Measurements from ENCODE around the gene WWC1.
"Not testable (repeated sequence)": the region's sequence is repeated elsewhere in the genome, so short reads cannot be mapped to it uniquely, and the experiment has no call there.

The WWC1 gene

DNA sequence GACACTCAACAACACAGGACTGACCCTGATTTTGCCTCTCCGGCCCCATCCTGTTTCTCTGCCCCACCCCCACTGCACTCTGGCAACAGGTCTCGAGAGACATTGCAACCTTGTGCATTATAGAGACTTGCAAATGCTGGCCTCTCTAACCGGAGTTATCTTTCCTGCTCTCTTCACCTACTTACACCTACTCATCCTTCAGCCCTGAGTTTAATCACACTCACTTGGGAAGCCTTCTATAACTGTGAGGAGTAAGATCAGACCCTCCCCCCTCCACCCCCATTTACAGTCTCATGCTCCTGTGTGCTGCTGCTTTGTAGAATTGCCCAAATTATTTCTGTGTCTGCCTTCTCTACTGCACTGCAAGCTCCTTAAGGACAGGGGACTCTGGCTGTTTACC is 42.8 kb downstream of the WWC1 start:
- H3K4me3 ChIP-seq (ENCODE audit: low read length): no peak overlapping the region
- H3K27me3 ChIP-seq (ENCODE audit: control insufficient read depth, insufficient read depth, low read length): no peaks in the 10 kb centered on the region
- H3K9ac ChIP-seq (ENCODE audit: low read length): no peak overlapping the region
- H3K36me3 ChIP-seq (ENCODE audit: control insufficient read depth, insufficient read depth, low read length): no peaks in the 10 kb centered on the region
- no peak overlapping the region for H3K27ac ChIP-seq (ENCODE audit: low read depth, low read length)
- H3K4me1 ChIP-seq (ENCODE audit: control insufficient read depth, insufficient read depth, low read length): no peaks in the 10 kb centered on the region

- H3K36me3 ChIP-seq (ENCODE audit: control insufficient read depth, insufficient read depth, low read length): no peaks in the 10 kb centered on the region
- no peak overlapping the region for H3K9ac ChIP-seq (ENCODE audit: low read length)
- H3K4me1 ChIP-seq (ENCODE audit: control insufficient read depth, insufficient read depth, low read length): no peaks in the 10 kb centered on the region
- no peak overlapping the region for H3K4me3 ChIP-seq (ENCODE audit: low read length)
- H3K27me3 ChIP-seq (ENCODE audit: control insufficient read depth, insufficient read depth, low read length): no peaks in the 10 kb centered on the region
- no peak overlapping the region for H3K27ac ChIP-seq (ENCODE audit: low read depth, low read length)
Measured at GRCh38 chr5:168334695-168335094, 43.2 kb downstream of the WWC1 start.

GRCh38 chr5:168337361-168337760 is 45.9 kb downstream of the WWC1 start:
- Histone ChIP-seq H3K27ac (ENCODE audit: low read depth, low read length) (no peak overlapping the region), H3K27me3 (ENCODE audit: control insufficient read depth, insufficient read depth, low read length) (no peaks in the 10 kb centered on the region), H3K4me3 (ENCODE audit: low read length) (no peak overlapping the region), H3K36me3 (ENCODE audit: control insufficient read depth, insufficient read depth, low read length) (no peaks in the 10 kb centered on the region), H3K9ac (ENCODE audit: low read length) (no peak overlapping the region), H3K4me1 (ENCODE audit: control insufficient read depth, insufficient read depth, low read length) (no peaks in the 10 kb centered on the region)

DNA sequence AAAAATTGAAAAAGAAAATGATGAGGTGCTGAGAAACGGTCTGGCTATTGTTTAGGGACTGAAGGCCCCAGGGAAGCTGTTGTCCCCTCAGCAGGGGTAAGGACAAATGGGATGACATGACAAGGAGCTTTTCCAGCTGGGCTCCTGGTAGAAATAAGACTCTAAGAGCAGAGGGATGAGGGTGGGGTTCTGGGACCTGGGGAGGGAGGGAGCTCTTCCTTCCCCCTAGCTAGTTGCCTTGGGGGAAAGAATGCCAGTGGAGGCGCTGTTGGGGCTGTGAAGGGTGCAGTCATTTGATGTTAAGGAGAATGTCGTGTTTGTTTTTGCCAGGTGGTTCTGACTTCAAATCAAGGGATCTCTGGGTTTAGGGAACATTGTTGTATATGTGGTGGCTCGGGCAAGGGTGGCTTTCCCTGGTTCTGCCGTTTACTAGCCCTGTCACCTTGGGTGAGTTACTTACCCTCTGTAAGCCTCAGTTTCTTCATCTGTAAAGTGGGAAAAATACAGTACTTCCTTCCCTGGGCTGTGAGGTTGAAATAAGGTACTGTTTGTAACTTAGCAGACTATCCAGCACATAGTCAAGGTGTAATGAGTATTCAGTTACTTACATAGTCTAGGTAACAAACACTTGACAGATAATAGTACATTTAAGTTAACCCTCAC is 47.8 kb downstream of the WWC1 start:
- Histone ChIP-seq H3K4me1 (ENCODE audit: control insufficient read depth, insufficient read depth, low read length) (no peaks in the 10 kb centered on the region), H3K9ac (ENCODE audit: low read length) (no peak overlapping the region), H3K27ac (ENCODE audit: low read depth, low read length) (no peak overlapping the region), H3K36me3 (ENCODE audit: control insufficient read depth, insufficient read depth, low read length) (no peaks in the 10 kb centered on the region), H3K27me3 (ENCODE audit: control insufficient read depth, insufficient read depth, low read length) (no peaks in the 10 kb centered on the region), H3K4me3 (ENCODE audit: low read length) (no peak overlapping the region)

- H3K4me1 ChIP-seq (ENCODE audit: control insufficient read depth, insufficient read depth, low read length); H3K27ac ChIP-seq (ENCODE audit: low read depth, low read length); H3K4me3 ChIP-seq (ENCODE audit: low read length); H3K27me3 ChIP-seq (ENCODE audit: control insufficient read depth, insufficient read depth, low read length); H3K9ac ChIP-seq (ENCODE audit: low read length); H3K36me3 ChIP-seq (ENCODE audit: control insufficient read depth, insufficient read depth, low read length): not testable (repeated sequence)
Measured at GRCh38 chr5:168339772-168340140, 48.3 kb downstream of the WWC1 start.

DNA sequence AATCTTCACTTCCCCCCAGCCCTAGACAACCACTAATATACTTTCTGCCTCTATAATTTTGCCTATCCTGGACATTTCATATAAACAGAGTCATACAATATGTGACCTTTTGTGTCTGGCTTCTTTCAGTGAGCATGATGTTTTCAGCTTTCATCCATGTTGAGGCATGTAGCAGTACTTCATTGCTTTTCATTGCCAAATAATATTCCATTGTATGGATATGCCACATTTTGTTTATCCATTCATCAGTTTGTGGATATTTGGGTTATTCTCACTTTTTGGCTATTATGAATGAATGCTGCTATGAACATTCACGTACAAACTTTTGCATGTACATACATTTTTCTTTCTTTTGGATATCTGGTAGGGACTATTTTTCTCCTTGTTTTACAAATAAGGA is 49.0 kb downstream of the WWC1 start:
- Histone ChIP-seq H3K27me3 (ENCODE audit: control insufficient read depth, insufficient read depth, low read length) (no peaks in the 10 kb centered on the region), H3K4me1 (ENCODE audit: control insufficient read depth, insufficient read depth, low read length) (no peaks in the 10 kb centered on the region), H3K36me3 (ENCODE audit: control insufficient read depth, insufficient read depth, low read length) (no peaks in the 10 kb centered on the region), H3K4me3 (ENCODE audit: low read length) (no peak overlapping the region), H3K9ac (ENCODE audit: low read length) (no peak overlapping the region), H3K27ac (ENCODE audit: low read depth, low read length) (no peak overlapping the region)

- H3K36me3 ChIP-seq (ENCODE audit: control insufficient read depth, insufficient read depth, low read length): no peaks in the 10 kb centered on the region
- no peaks in the 10 kb centered on the region for H3K27me3 ChIP-seq (ENCODE audit: control insufficient read depth, insufficient read depth, low read length)
- H3K27ac ChIP-seq (ENCODE audit: low read depth, low read length): no peak overlapping the region
- no peak overlapping the region for H3K4me3 ChIP-seq (ENCODE audit: low read length)
- H3K9ac ChIP-seq (ENCODE audit: low read length): no peak overlapping the region
- no peaks in the 10 kb centered on the region for H3K4me1 ChIP-seq (ENCODE audit: control insufficient read depth, insufficient read depth, low read length)
Measured at GRCh38 chr5:168341178-168341577, 49.7 kb downstream of the WWC1 start.

DNA sequence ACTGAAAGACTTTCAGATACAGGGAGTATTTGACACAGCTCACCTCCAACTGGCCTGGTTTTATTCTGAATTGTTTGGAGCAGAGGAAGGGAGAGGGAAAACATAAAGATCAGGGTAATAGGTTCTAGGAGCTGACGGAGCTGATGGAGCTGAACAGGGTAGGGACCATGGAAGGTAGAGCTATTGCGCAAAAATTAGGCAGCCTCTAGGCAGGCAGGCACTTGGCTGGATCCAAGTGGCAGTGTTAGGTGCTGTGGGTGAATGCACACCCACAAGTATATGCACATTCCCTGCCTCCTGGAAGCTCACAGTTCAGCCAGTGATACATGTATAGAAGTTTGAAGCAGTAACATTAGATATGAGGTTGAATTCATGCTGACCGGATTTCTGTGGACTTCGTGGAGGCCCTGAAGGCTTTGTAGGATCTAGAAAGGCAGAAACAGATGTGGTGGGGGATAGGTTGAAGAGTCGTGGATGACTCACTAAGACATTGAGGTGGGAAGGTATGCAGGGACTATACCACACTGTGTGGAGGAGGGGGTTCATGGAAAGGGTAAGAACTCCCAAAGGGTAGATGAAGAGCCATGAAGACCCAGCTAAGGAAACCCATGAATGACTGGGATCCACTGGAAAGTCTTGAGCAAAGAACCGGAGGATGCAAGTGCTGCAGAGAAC is 50.8 kb downstream of the WWC1 start:
- H3K27me3 ChIP-seq (ENCODE audit: control insufficient read depth, insufficient read depth, low read length): no peaks in the 10 kb centered on the region
- no peaks in the 10 kb centered on the region for H3K36me3 ChIP-seq (ENCODE audit: control insufficient read depth, insufficient read depth, low read length)
- H3K4me3 ChIP-seq (ENCODE audit: low read length): no peak overlapping the region
- H3K4me1 ChIP-seq (ENCODE audit: control insufficient read depth, insufficient read depth, low read length): no peaks in the 10 kb centered on the region
- H3K27ac ChIP-seq (ENCODE audit: low read depth, low read length): no peak overlapping the region
- H3K9ac ChIP-seq (ENCODE audit: low read length): no peak overlapping the region

DNA sequence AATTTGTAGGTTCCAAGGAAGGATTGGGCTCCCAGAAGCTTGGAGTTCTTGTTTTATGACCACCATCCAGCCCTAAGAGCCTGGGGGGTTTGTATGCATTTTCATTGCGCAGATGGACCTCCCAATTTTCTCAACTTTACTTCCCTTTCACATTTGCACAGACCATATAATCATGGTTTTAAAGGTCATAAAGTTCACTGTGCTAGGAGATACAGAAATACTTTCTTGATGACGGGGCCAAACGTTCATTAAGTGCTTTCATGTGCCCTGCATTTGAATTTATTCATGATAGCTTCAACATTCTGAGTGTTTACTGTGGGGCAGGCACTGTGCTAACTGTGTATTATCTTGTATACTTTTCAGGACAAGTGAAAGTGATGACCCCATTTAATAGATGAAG is 51.5 kb downstream of the WWC1 start:
- Histone ChIP-seq H3K36me3 (ENCODE audit: control insufficient read depth, insufficient read depth, low read length) (no peaks in the 10 kb centered on the region), H3K4me1 (ENCODE audit: control insufficient read depth, insufficient read depth, low read length) (no peaks in the 10 kb centered on the region), H3K4me3 (ENCODE audit: low read length) (no peak overlapping the region), H3K27me3 (ENCODE audit: control insufficient read depth, insufficient read depth, low read length) (no peaks in the 10 kb centered on the region), H3K27ac (ENCODE audit: low read depth, low read length) (no peak overlapping the region), H3K9ac (ENCODE audit: low read length) (no peak overlapping the region)

- H3K27me3 ChIP-seq (ENCODE audit: control insufficient read depth, insufficient read depth, low read length): no peaks in the 10 kb centered on the region
- no peaks in the 10 kb centered on the region for H3K4me1 ChIP-seq (ENCODE audit: control insufficient read depth, insufficient read depth, low read length)
- H3K27ac ChIP-seq (ENCODE audit: low read depth, low read length): no peak overlapping the region
- H3K36me3 ChIP-seq (ENCODE audit: control insufficient read depth, insufficient read depth, low read length): no peaks in the 10 kb centered on the region
- H3K9ac ChIP-seq (ENCODE audit: low read length): no peak overlapping the region
- H3K4me3 ChIP-seq (ENCODE audit: low read length): no peak overlapping the region
Measured at GRCh38 chr5:168346417-168346816, 55.0 kb downstream of the WWC1 start.

GRCh38 chr5:168347368-168348083 is 56.1 kb downstream of the WWC1 start:
- H3K36me3 ChIP-seq (ENCODE audit: control insufficient read depth, insufficient read depth, low read length): no peaks in the 10 kb centered on the region
- H3K9ac ChIP-seq (ENCODE audit: low read length): no peak overlapping the region
- H3K27me3 ChIP-seq (ENCODE audit: control insufficient read depth, insufficient read depth, low read length): no peaks in the 10 kb centered on the region
- no peak overlapping the region for H3K4me3 ChIP-seq (ENCODE audit: low read length)
- no peaks in the 10 kb centered on the region for H3K4me1 ChIP-seq (ENCODE audit: control insufficient read depth, insufficient read depth, low read length)
- no peak overlapping the region for H3K27ac ChIP-seq (ENCODE audit: low read depth, low read length)

DNA sequence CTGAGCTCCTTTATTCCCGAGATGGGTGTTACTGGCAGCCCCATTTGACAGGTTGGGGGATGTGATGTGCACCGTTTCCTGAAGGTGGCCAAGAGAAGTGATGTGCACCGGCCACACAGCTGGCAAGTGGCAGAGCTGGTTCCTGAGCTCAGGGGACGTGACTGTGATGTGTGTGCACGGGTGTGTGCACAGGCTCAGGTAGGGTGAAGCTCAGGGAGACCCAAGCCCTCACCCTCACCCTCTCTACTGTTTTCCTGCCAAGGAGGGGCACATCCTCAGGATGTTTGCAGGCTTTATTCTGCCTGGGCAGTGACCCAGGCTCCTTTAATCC is 56.6 kb downstream of the WWC1 start:
- Histone ChIP-seq H3K36me3 (ENCODE audit: control insufficient read depth, insufficient read depth, low read length) (no peaks in the 10 kb centered on the region), H3K27me3 (ENCODE audit: control insufficient read depth, insufficient read depth, low read length) (no peaks in the 10 kb centered on the region), H3K27ac (ENCODE audit: low read depth, low read length) (no peak overlapping the region), H3K4me1 (ENCODE audit: control insufficient read depth, insufficient read depth, low read length) (no peaks in the 10 kb centered on the region), H3K4me3 (ENCODE audit: low read length) (no peak overlapping the region), H3K9ac (ENCODE audit: low read length) (no peak overlapping the region)

DNA sequence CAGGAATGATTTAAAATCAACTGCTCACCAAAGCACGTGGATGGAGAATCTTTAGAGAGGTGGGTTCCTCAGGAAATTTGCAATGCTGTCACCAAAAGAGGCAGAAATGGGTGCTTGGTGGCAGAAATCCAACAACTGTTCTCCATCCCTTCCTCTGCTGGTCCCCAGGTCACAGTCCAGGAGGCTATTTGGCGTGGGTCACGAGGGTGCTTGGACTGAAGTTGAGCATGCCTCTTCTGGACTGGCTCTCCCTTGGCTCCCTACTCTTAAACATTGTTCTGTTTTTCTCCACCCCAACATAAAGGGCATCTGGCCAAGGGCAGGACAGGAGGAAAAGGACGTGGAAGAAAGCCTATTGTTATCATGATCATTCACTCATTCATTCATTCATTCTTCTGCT is 58.9 kb downstream of the WWC1 start:
- Histone ChIP-seq H3K4me1 (ENCODE audit: control insufficient read depth, insufficient read depth, low read length) (no peaks in the 10 kb centered on the region), H3K9ac (ENCODE audit: low read length) (no peak overlapping the region), H3K36me3 (ENCODE audit: control insufficient read depth, insufficient read depth, low read length) (no peaks in the 10 kb centered on the region), H3K4me3 (ENCODE audit: low read length) (no peak overlapping the region), H3K27ac (ENCODE audit: low read depth, low read length) (no peak overlapping the region), H3K27me3 (ENCODE audit: control insufficient read depth, insufficient read depth, low read length) (no peaks in the 10 kb centered on the region)
